DND-41 (cell line): ENCODE measurements around the gene PLK1.

Experiments used
- EZH2 ChIP-seq: IDR thresholded peaks from 3 replicates; pipeline ENCODE4 v1.6.1; 2012; ENCODE audit warnings: borderline replicate concordance, low read depth, mild to moderate bottlenecking, moderate library complexity, low read length, inconsistent platforms; ENCODE audit not compliant: severe bottlenecking
- TF ChIP-seq, protein P1 (sequence below): IDR thresholded peaks from 2 replicates; pipeline ENCODE4 v1.5.1; 2012; ENCODE audit warnings: borderline replicate concordance, low read length, moderate library complexity, mild to moderate bottlenecking; ENCODE audit not compliant: poor library complexity, severe bottlenecking; ENCODE audit errors: extremely low read depth

DNA sequence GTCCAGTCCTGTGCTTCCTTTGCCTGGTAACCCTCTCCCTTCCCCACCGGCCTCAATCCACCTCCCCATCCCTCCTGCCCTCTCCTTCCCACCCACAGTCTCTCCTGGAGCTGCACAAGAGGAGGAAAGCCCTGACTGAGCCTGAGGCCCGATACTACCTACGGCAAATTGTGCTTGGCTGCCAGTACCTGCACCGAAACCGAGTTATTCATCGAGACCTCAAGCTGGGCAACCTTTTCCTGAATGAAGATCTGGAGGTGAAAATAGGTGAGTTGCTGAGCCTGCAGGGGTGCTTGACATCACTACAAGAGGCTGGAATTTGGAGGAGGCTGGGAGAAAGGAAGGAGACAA lies 1.3 kb downstream of the PLK1 start:
- TF ChIP-seq, protein P1, sequence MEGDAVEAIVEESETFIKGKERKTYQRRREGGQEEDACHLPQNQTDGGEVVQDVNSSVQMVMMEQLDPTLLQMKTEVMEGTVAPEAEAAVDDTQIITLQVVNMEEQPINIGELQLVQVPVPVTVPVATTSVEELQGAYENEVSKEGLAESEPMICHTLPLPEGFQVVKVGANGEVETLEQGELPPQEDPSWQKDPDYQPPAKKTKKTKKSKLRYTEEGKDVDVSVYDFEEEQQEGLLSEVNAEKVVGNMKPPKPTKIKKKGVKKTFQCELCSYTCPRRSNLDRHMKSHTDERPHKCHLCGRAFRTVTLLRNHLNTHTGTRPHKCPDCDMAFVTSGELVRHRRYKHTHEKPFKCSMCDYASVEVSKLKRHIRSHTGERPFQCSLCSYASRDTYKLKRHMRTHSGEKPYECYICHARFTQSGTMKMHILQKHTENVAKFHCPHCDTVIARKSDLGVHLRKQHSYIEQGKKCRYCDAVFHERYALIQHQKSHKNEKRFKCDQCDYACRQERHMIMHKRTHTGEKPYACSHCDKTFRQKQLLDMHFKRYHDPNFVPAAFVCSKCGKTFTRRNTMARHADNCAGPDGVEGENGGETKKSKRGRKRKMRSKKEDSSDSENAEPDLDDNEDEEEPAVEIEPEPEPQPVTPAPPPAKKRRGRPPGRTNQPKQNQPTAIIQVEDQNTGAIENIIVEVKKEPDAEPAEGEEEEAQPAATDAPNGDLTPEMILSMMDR: no peak
- TF ChIP-seq EZH2: no peak
